SJCRH30 (cell line): ENCODE results near the gene SRGAP2. TPM values are rescaled to one million over a fixed set of nuclear protein-coding genes. Genes with fewer than 3 reads are reported as not detected.
"Not testable (repeated sequence)": the region's sequence is repeated elsewhere in the genome, so short reads cannot be mapped to it uniquely, and the experiment has no call there.

Source experiments
- DNase-seq, 2 experiments: peaks; one replicate each; pipeline ENCODE4 v3.0.0-alpha.2; 2015 to 2020
- H3K27ac ChIP-seq: fragments of 250-450 bp; sonication (Bioruptor Pico); 2 replicates; pipeline ENCODE4 v1.5.1; 2020; ENCODE audit warnings: mild to moderate bottlenecking, moderate library complexity
- H3K27me3 ChIP-seq: fragments of 250-450 bp; sonication (Bioruptor Pico); 2 replicates; pipeline ENCODE4 v1.5.1; 2020; ENCODE audit warnings: mild to moderate bottlenecking, moderate library complexity
- H3K36me3 ChIP-seq: fragments of 250-450 bp; sonication (Bioruptor Pico); 2 replicates; pipeline ENCODE4 v1.5.1; 2020; ENCODE audit warnings: mild to moderate bottlenecking, moderate library complexity
- H3K4me1 ChIP-seq: fragments of 250-450 bp; sonication (Bioruptor Pico); 2 replicates; pipeline ENCODE4 v1.5.1; 2020; ENCODE audit warnings: mild to moderate bottlenecking, moderate library complexity
- H3K4me3 ChIP-seq: fragments of 250-450 bp; sonication (Bioruptor Pico); 2 replicates; pipeline ENCODE4 v1.5.1; 2020; ENCODE audit warnings: mild to moderate bottlenecking, moderate library complexity
- H3K9me3 ChIP-seq: fragments of 250-450 bp; sonication (Bioruptor Pico); replicated peaks from 2 replicates; pipeline ENCODE4 v1.5.1; 2020; ENCODE audit warnings: mild to moderate bottlenecking, moderate library complexity
- total RNA-seq: library from RNA; depleted of rRNA; stranded (reverse); fragments of >200 nt; shearing (Covaris generic); gene quantifications from 2 replicates; pipeline ENCODE4 v1.2.3, GENCODE V29; 2014

SRGAP2 gene
- total RNA-seq, 1 experiment from 2014 or later = 67.7 TPM

GRCh38 chr1:206225386-206225785 is 22.0 kb downstream of the SRGAP2 start:
- H3K4me3 ChIP-seq = not testable (repeated sequence)

GRCh38 chr1:206226886-206227285 is 23.5 kb downstream of the SRGAP2 start:
- H3K27ac ChIP-seq, H3K4me1 ChIP-seq, H3K27me3 ChIP-seq, DNase-seq, H3K4me3 ChIP-seq, H3K36me3 ChIP-seq, H3K9me3 ChIP-seq: not testable (repeated sequence)

More at GRCh38 chr1:206225386-206225785, 22.0 kb downstream of the SRGAP2 start:
- H3K36me3 ChIP-seq, H3K27ac ChIP-seq, H3K9me3 ChIP-seq, H3K4me1 ChIP-seq, DNase-seq, H3K27me3 ChIP-seq: not testable (repeated sequence)

- not testable (repeated sequence) for H3K4me1 ChIP-seq, H3K9me3 ChIP-seq, H3K27me3 ChIP-seq, H3K36me3 ChIP-seq, DNase-seq, H3K27ac ChIP-seq, H3K4me3 ChIP-seq
Measured at GRCh38 chr1:206229286-206229685, 25.9 kb downstream of the SRGAP2 start.

- not testable (repeated sequence) for H3K4me3 ChIP-seq, H3K27me3 ChIP-seq, H3K27ac ChIP-seq, DNase-seq, H3K36me3 ChIP-seq, H3K4me1 ChIP-seq, H3K9me3 ChIP-seq
Measured at GRCh38 chr1:206231989-206232388, 28.6 kb downstream of the SRGAP2 start.

GRCh38 chr1:206232970-206233645 is 29.8 kb downstream of the SRGAP2 start:
- DNase-seq, H3K4me1 ChIP-seq: not testable (repeated sequence)

GRCh38 chr1:206234189-206234916 is 31.0 kb downstream of the SRGAP2 start:
- not testable (repeated sequence) for H3K27me3 ChIP-seq, H3K27ac ChIP-seq, H3K36me3 ChIP-seq, H3K9me3 ChIP-seq, H3K4me1 ChIP-seq, H3K4me3 ChIP-seq
- peak in 1 of 2 experiments; percentile 5 for DNase-seq

More at GRCh38 chr1:206232970-206233645, 29.8 kb downstream of the SRGAP2 start:
- not testable (repeated sequence) for H3K36me3 ChIP-seq, H3K4me3 ChIP-seq, H3K9me3 ChIP-seq, H3K27ac ChIP-seq, H3K27me3 ChIP-seq

GRCh38 chr1:206235190-206235589 is 31.8 kb downstream of the SRGAP2 start:
- DNase-seq = not testable (repeated sequence)

GRCh38 chr1:206240288-206240687 is 36.9 kb downstream of the SRGAP2 start:
- peak overlapping the region; percentile 21; the same call in 1 of the 2 replicates for H3K27ac ChIP-seq
- DNase-seq = peak; percentile 64 to 74

More at GRCh38 chr1:206235190-206235589, 31.8 kb downstream of the SRGAP2 start:
- H3K4me1 ChIP-seq, H3K9me3 ChIP-seq, H3K36me3 ChIP-seq, H3K4me3 ChIP-seq, H3K27me3 ChIP-seq, H3K27ac ChIP-seq: not testable (repeated sequence)

GRCh38 chr1:206243335-206243734 is 40.0 kb downstream of the SRGAP2 start:
- H3K27me3 ChIP-seq, H3K36me3 ChIP-seq, H3K4me1 ChIP-seq, H3K9me3 ChIP-seq, H3K4me3 ChIP-seq, H3K27ac ChIP-seq: not testable (repeated sequence)
- peak; percentile 12 to 27 for DNase-seq

More at GRCh38 chr1:206240288-206240687, 36.9 kb downstream of the SRGAP2 start:
- not testable (repeated sequence) for H3K4me3 ChIP-seq, H3K27me3 ChIP-seq, H3K9me3 ChIP-seq, H3K4me1 ChIP-seq, H3K36me3 ChIP-seq

- not testable (repeated sequence) for H3K27me3 ChIP-seq, H3K36me3 ChIP-seq, H3K9me3 ChIP-seq, DNase-seq, H3K27ac ChIP-seq, H3K4me3 ChIP-seq, H3K4me1 ChIP-seq
Measured at GRCh38 chr1:206245479-206245878, 42.1 kb downstream of the SRGAP2 start.

- not testable (repeated sequence) for H3K36me3 ChIP-seq
Measured at GRCh38 chr1:206246129-206246886, 43.0 kb downstream of the SRGAP2 start.

GRCh38 chr1:206250953-206251681 is 47.8 kb downstream of the SRGAP2 start:
- H3K27ac ChIP-seq, H3K4me3 ChIP-seq, DNase-seq, H3K27me3 ChIP-seq, H3K9me3 ChIP-seq, H3K4me1 ChIP-seq, H3K36me3 ChIP-seq: not testable (repeated sequence)

More at GRCh38 chr1:206246129-206246886, 43.0 kb downstream of the SRGAP2 start:
- H3K9me3 ChIP-seq, H3K27me3 ChIP-seq, H3K4me1 ChIP-seq, H3K4me3 ChIP-seq, DNase-seq, H3K27ac ChIP-seq: not testable (repeated sequence)

GRCh38 chr1:206252680-206253335 is 49.5 kb downstream of the SRGAP2 start:
- H3K4me1 ChIP-seq, H3K27me3 ChIP-seq, H3K36me3 ChIP-seq, H3K4me3 ChIP-seq, H3K9me3 ChIP-seq, H3K27ac ChIP-seq: not testable (repeated sequence)
- peak; percentile 41 to 53 for DNase-seq
